Measurements from ENCODE around the gene KRTAP12-4.
"Not testable (repeated sequence)": the region's sequence is repeated elsewhere in the genome, so short reads cannot be mapped to it uniquely, and the experiment has no call there.

The KRTAP12-4 gene

GRCh38 chr21:44700101-44701022 lies 45.9 kb upstream of the KRTAP12-4 start:
- no peak overlapping the region for H3K27ac ChIP-seq (ENCODE audit: low read depth, low read length)
- H3K36me3 ChIP-seq (ENCODE audit: low read length): no peaks in the 10 kb centered on the region
- H3K9me3 ChIP-seq (ENCODE audit: insufficient read depth, low read length): no peaks in the 10 kb centered on the region
- no peaks in the 10 kb centered on the region for H3F3A ChIP-seq (ENCODE audit: insufficient read depth)
- no peak overlapping the region for H3K9ac ChIP-seq (ENCODE audit: low read length)
- no peak overlapping the region for H3K4me2 ChIP-seq (ENCODE audit: low read depth, low read length, poor library complexity, severe bottlenecking)
- no peaks in the 10 kb centered on the region for H3K27me3 ChIP-seq (ENCODE audit: low read length)
- no peaks in the 10 kb centered on the region for H3K79me2 ChIP-seq (ENCODE audit: insufficient read depth, low read length)
- no peak for TF ChIP-seq EZH2phosphoT487 (conservative IDR thresholded peaks at IDR 0.05; ENCODE audit: low read length)
- TF ChIP-seq CTCF (IDR thresholded peaks at IDR 0.05; ENCODE audit: insufficient read depth, low read length, poor library complexity, severe bottlenecking): no peak
- H3K9me2 ChIP-seq (replicated peaks; ENCODE audit: insufficient read depth, low read length): no peaks in the 10 kb centered on the region
- H4K20me1 ChIP-seq (ENCODE audit: low read depth, low read length): no peaks in the 10 kb centered on the region
- H2AFZ ChIP-seq (ENCODE audit: low read depth, low read length, severe bottlenecking): no peak overlapping the region
- H3K4me3 ChIP-seq (ENCODE audit: insufficient read depth, low read length, poor library complexity, severe bottlenecking): no peak overlapping the region

DNA sequence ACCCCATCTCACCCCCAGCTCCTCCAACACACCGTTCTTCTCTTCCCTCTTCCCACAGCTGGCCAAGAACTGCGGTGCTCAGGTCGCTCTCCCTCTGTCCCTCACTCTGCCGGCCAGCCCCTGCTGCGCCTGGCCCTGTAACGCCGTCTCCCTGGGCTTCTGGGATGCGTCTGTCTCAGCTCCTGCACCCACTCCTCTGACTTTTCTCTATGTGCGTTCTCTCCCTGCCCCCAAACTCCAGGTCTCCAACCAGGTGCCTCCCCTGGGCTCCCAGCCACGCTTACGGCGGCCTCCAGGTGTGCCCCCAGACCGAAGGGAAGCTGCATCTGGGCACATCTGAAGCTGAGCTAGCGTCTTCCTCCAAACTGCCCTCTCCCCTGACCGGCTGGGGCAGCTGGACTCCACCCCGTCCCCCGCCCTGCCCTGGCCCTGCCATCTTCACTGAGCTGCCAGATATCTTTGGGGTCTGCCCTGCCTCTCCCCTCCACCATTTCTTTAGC lies 45.1 kb upstream of the KRTAP12-4 start:
- no peak for TF ChIP-seq CTCF (IDR thresholded peaks at IDR 0.05; ENCODE audit: insufficient read depth, low read length, poor library complexity, severe bottlenecking)
- Histone ChIP-seq H3K9me2 (replicated peaks; ENCODE audit: insufficient read depth, low read length) (no peaks in the 10 kb centered on the region), H3K9me3 (ENCODE audit: insufficient read depth, low read length) (no peaks in the 10 kb centered on the region), H3F3A (ENCODE audit: insufficient read depth) (no peaks in the 10 kb centered on the region), H3K27me3 (ENCODE audit: low read length) (no peaks in the 10 kb centered on the region), H4K20me1 (ENCODE audit: low read depth, low read length) (no peaks in the 10 kb centered on the region), H3K9ac (ENCODE audit: low read length) (no peak overlapping the region), H2AFZ (ENCODE audit: low read depth, low read length, severe bottlenecking) (no peak overlapping the region), H3K4me2 (ENCODE audit: low read depth, low read length, poor library complexity, severe bottlenecking) (no peak overlapping the region), H3K79me2 (ENCODE audit: insufficient read depth, low read length) (no peaks in the 10 kb centered on the region), H3K4me3 (ENCODE audit: insufficient read depth, low read length, poor library complexity, severe bottlenecking) (no peak overlapping the region), H3K36me3 (ENCODE audit: low read length) (no peaks in the 10 kb centered on the region), H3K27ac (ENCODE audit: low read depth, low read length) (no peak overlapping the region)

DNA sequence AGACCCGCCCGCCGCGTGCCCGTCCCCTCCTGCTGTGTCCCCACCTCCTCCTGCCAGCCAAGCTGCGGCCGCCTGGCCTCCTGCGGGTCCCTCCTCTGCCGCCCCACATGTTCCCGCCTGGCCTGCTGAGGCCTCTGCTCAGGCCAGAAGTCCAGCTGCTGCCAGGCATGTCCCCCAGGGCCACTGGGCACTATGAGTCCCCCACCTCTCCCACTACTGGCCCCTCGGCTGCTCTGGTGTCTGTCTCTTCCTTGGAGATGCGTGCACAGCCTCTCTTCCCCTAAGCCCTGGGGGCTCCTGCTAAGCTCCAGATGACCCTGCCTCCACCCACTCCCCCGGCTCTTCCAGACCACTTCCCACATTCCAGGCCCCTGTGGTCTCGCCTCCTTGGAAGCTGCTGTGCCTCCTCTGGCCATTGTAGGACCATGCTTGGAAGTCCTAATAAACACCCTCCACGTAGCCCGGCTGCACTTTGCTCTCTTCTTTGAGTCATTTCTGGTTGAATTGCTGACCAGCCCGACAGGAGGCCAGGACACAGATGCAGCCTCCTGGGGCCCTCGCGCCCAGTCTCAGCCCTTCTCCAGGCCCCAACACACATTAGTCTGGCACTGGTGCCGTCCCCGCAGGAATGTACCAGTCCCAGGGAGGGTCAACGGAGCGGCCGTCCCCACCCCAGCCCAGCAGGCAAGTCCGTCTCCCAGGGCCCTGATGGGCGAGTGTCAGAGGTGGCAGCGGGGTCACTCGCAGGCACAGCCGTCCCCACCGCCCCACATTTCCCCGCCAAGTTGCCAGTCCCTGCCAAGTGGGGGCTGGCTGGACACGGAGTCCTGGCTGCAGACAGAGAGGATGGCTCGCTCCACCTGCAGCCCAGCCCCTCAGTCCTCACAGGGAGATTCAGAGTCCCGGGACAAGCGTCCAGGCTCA lies 43.6 kb upstream of the KRTAP12-4 start:
- Histone ChIP-seq H3K27me3 (ENCODE audit: low read length) (no peaks in the 10 kb centered on the region), H3K36me3 (ENCODE audit: low read length) (no peaks in the 10 kb centered on the region), H3K9me3 (ENCODE audit: insufficient read depth, low read length) (no peaks in the 10 kb centered on the region), H2AFZ (ENCODE audit: low read depth, low read length, severe bottlenecking) (no peak overlapping the region), H3K9me2 (replicated peaks; ENCODE audit: insufficient read depth, low read length) (no peaks in the 10 kb centered on the region), H3K27ac (ENCODE audit: low read depth, low read length) (no peak overlapping the region), H3F3A (ENCODE audit: insufficient read depth) (no peaks in the 10 kb centered on the region), H3K4me2 (ENCODE audit: low read depth, low read length, poor library complexity, severe bottlenecking) (no peak overlapping the region), H3K9ac (ENCODE audit: low read length) (no peak overlapping the region), H3K4me3 (ENCODE audit: insufficient read depth, low read length, poor library complexity, severe bottlenecking) (no peak overlapping the region), H4K20me1 (ENCODE audit: low read depth, low read length) (no peaks in the 10 kb centered on the region), H3K79me2 (ENCODE audit: insufficient read depth, low read length) (no peaks in the 10 kb centered on the region)
- TF ChIP-seq CTCF (IDR thresholded peaks at IDR 0.05; ENCODE audit: insufficient read depth, low read length, poor library complexity, severe bottlenecking) (no peak), EZH2phosphoT487 (conservative IDR thresholded peaks at IDR 0.05; ENCODE audit: low read length) (no peak)

- H3K79me2 ChIP-seq (ENCODE audit: insufficient read depth, low read length); H3K9me3 ChIP-seq (ENCODE audit: insufficient read depth, low read length); H3K9me2 ChIP-seq (replicated peaks; ENCODE audit: insufficient read depth, low read length); H3K4me3 ChIP-seq (ENCODE audit: insufficient read depth, low read length, poor library complexity, severe bottlenecking); H3F3A ChIP-seq (ENCODE audit: insufficient read depth); H3K4me2 ChIP-seq (ENCODE audit: low read depth, low read length, poor library complexity, severe bottlenecking); H3K27ac ChIP-seq (ENCODE audit: low read depth, low read length); H3K27me3 ChIP-seq (ENCODE audit: low read length); H4K20me1 ChIP-seq (ENCODE audit: low read depth, low read length); H2AFZ ChIP-seq (ENCODE audit: low read depth, low read length, severe bottlenecking); H3K36me3 ChIP-seq (ENCODE audit: low read length); H3K9ac ChIP-seq (ENCODE audit: low read length): not testable (repeated sequence)
These were observed 42.8 kb upstream of the KRTAP12-4 start, which contains the start of gene KRTAP10-12 for GRCh38 chr21:44697172-44697810. Gene KRTAP10-12, plus strand, starts transcription at chr21:44697172. Its CDS starts 30 bp downstream, at chr21:44697202.
